GM19035 (cell line): Measurements from ENCODE around the gene FCER2.
"Not testable (repeated sequence)": the region's sequence is repeated elsewhere in the genome, so short reads cannot be mapped to it uniquely, and the experiment has no call there.

ENCODE experiments used
- ATAC-seq: cut with Tn5 transposase; IDR thresholded peaks from one replicate; pipeline ENCODE4 v1.9.1; 2021; ENCODE audit not compliant: unreplicated experiment

FCER2 gene

DNA sequence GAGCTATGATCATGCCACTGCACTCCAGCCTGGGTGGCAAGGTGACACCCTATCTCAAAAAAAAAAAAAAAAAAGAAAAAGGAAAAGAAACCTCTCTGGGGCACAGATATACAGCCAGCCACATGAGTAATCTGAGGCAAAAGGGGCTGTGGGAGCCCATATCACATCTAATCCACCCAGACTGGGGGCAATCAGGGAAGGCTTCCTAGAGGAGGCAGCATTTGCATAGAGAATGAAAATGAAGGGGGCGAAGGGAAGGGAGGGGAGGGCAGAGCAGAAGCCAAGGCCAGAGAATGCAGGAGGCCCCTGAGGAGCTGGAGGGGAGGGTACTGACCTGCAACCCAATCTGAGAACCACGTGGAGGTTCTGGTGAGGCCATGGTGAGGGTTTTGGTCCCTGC, 51.8 kb downstream of the FCER2 start:
- no peak for ATAC-seq

DNA sequence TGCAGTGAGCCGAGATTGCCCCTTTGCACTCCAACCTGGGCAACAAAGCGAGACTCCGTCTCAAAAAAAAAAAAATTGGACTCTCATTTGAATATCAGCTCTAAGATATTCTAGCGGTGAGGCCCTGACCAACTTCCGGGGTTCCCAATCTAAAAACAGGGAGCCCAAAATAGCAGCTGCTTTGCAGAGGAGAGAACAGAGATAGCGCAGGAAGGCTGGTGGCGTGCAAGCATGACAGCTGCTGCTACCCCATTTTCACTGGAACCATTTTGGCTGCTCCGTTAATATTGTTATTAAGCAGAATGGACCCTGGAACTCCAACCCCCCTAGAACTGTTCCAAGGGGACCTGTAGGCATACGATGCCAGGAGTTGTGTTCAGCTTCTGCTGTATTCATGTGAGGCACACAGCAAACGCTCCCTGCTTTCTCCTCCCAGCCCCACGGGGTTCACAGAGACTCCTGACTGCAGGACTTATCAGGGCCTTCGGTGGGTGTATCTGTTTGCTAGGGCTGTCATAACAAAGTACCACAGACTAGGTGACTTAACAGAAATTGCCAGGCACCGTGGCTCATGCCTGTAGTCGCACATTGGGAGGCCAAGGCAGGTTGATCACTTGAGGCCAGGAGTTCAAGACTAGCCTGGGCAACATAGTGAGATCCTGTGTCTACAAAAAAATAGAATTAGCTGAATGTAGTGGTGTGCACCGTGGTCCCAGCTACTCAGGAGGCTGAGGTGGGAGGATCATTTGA, 53.5 kb downstream of the FCER2 start:
- no peak for ATAC-seq

DNA sequence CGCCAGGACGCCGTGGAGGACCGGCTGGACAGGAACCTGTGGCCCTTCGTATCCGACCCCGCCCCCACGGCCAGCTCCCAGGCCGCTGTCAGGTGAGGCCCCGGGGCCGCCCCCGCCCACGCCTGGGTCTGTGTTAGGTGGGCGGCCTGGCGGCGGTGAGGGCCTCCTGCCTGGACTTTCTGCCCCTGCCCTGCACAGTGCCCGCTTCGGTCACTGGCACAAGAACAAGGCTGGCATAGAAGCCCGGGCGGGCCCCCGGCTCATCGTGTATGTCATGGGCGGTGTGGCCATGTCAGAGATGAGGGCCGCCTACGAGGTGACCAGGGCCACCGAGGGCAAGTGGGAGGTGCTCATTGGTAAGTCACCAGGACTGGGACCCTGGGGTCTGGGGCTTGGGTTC, 54.8 kb downstream of the FCER2 start:
- no peak for ATAC-seq

DNA sequence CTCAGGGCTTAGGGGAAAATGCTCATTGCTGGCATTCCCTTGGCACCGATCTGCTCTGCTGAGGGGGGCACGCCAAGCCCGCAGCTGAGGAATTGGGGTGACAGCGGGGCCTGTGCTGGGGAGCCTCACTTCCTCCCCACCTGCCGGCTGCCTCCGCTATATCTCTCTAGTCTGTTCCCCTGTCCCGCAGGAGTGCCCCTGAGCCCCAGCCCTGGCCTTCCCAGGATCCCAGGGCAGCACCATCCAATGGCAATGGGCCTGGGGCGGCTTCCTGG, 55.6 kb downstream of the FCER2 start:
- no peak for ATAC-seq

- no peak for ATAC-seq
Observed at GRCh38 chr19:7645656-7646425, 56.1 kb downstream of the FCER2 start.

DNA sequence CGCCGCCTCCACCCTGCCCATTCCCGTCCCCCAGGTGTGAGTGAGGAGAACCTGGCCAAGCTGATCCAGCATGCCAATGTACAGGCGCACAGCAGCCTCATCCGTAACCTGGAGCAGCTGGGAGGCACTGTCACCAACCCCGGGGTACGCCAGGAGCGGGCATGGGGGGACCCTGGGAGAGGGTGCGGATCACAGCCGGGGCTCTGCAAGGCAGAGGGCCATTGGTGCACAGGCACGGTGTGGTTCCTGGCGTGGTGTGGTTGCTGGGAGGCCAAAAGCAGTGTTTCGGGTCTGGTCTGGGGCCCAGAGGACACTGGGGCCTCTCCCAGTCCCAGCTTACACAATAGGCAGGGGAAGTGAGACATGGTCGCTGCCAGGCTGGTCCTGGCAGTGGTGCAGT, 56.8 kb downstream of the FCER2 start:
- no peak for ATAC-seq

GRCh38 chr19:7644550-7644877, 57.4 kb downstream of the FCER2 start:
- no peak for ATAC-seq

DNA sequence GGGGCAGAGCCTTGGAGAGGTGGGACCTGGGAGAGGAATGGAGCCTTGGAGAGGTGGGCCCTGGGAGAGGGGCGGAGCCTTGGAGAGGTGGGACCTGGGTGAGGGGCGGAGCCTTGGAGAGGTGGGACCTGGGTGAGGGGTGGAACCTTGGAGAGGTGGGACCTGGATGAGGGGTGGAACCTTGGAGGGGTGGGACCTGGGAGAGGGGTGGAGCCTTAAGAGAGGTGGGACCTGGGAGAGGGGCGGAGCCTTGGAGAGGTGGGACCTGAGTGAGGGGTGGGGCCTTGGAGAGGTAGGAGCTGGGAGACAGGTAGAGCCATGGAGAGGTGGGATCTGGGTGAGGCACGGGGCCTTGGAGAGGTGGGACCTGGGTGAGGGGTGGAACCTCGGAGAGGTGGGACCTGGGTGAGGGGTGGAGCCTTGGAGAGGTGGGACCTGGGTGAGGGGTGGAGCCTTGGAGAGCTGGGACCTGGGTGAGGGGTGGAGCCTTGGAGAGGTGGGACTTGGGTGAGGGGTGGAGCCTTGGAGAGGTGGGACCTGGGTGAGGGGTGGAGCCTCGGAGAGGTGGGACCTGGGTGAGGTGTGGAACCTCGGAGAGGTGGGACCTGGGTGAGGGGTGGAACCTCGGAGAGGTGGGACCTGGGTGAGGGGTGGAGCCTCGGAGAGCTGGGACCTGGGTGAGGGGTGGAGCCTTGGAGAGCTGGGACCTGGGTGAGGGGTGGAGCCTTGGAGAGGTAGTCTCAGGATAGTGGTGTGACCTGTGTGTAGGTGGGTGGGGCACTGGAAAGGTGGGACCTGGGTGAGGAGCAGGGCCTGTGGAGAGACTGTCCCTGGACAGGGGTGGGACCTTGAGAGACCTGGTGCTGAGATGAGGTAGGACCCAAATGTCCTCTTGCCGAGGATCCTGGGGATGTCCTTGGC, 58.0 kb downstream of the FCER2 start:
- not testable (repeated sequence) for ATAC-seq

DNA sequence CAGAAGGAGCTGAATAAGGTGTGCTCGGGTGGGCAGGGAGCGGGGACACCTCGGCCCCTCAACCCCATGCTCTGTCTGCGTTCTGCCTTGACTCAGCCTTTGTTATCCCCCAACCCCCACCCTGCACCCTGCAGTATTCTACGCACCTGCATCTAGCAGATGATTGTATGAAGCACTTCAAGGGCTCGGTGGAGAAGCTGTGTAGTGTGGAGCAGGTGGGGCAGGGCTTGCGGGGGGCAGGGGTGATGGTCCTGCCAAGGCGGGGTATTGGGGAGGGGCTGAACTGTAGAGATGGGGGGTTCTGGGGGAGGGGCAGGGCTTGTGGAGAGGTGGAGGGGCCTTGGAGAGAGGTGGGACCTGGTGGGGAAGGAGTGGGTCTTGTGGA, 58.9 kb downstream of the FCER2 start:
- no peak for ATAC-seq

DNA sequence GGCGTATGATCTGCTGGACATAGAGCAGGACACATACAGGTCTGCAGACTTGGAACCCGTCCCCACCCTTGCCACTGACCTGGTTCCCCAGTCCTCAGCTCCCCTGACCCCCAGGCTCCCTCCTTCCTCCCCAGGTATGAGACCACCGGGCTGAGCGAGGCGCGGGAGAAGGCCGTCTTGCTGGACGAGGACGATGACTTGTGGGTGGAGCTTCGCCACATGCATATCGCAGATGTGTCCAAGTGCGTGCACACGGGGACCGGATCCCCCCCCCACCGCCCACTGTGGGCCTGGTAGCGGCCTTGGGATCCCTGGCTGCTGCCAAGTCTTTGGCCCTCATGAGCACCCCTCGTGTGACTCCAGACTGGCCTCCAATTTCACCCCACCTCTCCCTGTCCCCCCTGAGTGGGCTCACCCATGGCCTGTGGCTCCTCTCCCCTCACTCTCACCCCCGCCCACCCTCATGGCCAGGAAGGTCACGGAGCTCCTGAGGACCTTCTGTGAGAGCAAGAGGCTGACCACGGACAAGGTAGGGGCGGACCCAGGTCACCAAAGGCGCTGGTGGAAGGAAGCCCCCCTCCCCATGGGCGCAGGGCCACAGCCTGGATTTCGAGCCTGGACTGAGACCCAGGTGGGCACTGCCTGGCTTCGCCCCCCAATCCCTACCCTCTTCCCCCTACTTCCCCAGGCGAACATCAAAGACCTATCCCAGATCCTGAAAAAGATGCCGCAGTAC, 59.5 kb downstream of the FCER2 start:
- no peak for ATAC-seq

DNA sequence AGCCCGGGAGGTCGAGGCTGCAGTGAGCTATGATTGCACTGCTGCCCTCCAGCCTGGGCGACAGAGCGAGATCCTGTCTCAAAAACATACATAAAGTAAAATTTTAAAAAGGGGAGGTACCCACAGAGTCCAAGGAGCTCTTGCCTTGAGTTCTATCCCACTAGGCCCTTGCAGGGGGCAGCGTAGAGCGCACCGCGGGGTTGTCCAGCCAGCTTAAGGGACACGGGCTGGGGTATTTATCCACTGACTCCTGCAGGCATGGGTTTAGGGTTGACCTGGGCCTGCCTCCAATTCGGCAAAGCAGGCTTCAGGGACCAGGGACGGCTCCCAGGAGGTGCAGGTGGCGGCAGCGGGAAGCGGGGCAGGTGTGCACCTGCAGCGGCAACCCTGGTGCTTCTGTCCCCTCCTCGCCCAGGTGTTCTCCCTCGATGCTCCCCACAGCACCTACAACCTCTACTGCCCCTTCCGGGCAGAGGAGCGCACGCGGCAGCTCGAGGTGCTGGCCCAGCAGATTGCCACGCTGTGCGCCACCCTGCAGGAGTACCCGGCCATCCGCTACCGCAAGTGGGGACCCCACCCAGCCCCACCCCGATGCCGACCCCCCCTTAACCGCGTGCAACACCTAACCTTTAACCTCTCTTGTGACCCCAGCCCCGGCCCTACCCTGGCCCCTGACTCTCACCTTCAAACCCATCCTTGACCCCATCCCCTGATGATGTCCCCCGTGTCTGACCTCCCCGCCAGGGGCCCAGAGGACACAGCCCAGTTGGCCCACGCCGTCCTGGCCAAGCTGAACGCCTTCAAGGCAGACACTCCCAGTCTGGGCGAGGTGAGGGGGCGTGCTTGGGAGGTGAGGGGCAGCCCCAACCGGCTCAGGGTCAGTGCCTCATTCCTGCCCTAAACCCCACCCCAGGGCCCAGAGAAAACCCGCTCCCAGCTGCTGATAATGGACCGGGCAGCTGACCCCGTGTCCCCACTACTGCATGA, 60.3 kb downstream of the FCER2 start:
- no peak for ATAC-seq

DNA sequence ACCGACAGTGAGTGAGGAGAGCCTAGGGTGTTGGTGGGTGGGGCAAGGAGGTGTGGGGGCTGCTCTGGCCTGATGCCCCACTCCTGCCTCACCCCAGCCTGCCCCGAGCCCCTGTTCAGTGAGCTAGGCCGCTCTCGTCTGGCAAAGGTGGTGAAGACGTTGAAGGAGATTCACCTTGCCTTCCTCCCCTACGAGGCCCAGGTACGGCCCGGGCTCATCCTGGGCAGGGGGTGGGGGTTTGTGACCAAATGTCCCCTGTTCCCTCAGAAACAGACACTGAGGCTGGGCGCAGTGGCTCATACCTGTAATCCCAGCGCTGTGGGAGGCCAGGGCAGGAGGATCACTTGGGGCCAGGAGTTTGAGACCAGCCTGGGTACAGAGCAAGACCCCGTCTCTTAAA, 61.1 kb downstream of the FCER2 start:
- no peak for ATAC-seq

- no peak for ATAC-seq
Observed at GRCh38 chr19:7639863-7640348, 62.0 kb downstream of the FCER2 start.

GRCh38 chr19:7638802-7639465, 63.0 kb downstream of the FCER2 start:
- ATAC-seq, result no peak
